HEK293 (cell line): Measurements from ENCODE around the gene KRTAP19-4.

Experiments
- ELK4 ChIP-seq: IDR thresholded peaks from 2 replicates; pipeline ENCODE4 v1.6.1; 2011; ENCODE audit warnings: mild to moderate bottlenecking, low read depth, low read length, borderline replicate concordance
- ZNF10 ChIP-seq: fragments of 450-650 bp; formaldehyde crosslinking; IDR thresholded peaks from 2 replicates; pipeline ENCODE4 v1.5.1; 2017; ENCODE audit warnings: missing biosample characterization, missing genetic modification characterization
- ZNF155 ChIP-seq: fragments of 450-650 bp; formaldehyde crosslinking; IDR thresholded peaks from 2 replicates; pipeline ENCODE4 v1.5.1; 2016; ENCODE audit warnings: missing biosample characterization, missing genetic modification characterization
- ZNF280D ChIP-seq: fragments of 450-650 bp; formaldehyde crosslinking; IDR thresholded peaks from 2 replicates; pipeline ENCODE4 v1.5.1; 2016; ENCODE audit warnings: missing biosample characterization, missing genetic modification characterization
- TF ChIP-seq, protein P1 (sequence below): fragments of 450-650 bp; formaldehyde crosslinking; IDR thresholded peaks from 2 replicates; pipeline ENCODE4 v1.5.1; 2016; ENCODE audit warnings: missing biosample characterization, missing genetic modification characterization
- TF ChIP-seq, protein P2 (sequence below): fragments of 450-650 bp; formaldehyde crosslinking; IDR thresholded peaks from 2 replicates; pipeline ENCODE4; 2016; ENCODE audit warnings: missing biosample characterization, missing genetic modification characterization

GRCh38 chr21:30497065-30497464 lies at the start of gene KRTAP19-4:
- TF ChIP-seq, protein P1, sequence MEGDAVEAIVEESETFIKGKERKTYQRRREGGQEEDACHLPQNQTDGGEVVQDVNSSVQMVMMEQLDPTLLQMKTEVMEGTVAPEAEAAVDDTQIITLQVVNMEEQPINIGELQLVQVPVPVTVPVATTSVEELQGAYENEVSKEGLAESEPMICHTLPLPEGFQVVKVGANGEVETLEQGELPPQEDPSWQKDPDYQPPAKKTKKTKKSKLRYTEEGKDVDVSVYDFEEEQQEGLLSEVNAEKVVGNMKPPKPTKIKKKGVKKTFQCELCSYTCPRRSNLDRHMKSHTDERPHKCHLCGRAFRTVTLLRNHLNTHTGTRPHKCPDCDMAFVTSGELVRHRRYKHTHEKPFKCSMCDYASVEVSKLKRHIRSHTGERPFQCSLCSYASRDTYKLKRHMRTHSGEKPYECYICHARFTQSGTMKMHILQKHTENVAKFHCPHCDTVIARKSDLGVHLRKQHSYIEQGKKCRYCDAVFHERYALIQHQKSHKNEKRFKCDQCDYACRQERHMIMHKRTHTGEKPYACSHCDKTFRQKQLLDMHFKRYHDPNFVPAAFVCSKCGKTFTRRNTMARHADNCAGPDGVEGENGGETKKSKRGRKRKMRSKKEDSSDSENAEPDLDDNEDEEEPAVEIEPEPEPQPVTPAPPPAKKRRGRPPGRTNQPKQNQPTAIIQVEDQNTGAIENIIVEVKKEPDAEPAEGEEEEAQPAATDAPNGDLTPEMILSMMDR (tag by site-specific recombination): no peak
- TF ChIP-seq ZNF10 (no peak), ELK4 (no peak), ZNF155 (tag by site-specific recombination) (no peak), ZNF280D (tag by site-specific recombination) (no peak)
- TF ChIP-seq, protein P2, sequence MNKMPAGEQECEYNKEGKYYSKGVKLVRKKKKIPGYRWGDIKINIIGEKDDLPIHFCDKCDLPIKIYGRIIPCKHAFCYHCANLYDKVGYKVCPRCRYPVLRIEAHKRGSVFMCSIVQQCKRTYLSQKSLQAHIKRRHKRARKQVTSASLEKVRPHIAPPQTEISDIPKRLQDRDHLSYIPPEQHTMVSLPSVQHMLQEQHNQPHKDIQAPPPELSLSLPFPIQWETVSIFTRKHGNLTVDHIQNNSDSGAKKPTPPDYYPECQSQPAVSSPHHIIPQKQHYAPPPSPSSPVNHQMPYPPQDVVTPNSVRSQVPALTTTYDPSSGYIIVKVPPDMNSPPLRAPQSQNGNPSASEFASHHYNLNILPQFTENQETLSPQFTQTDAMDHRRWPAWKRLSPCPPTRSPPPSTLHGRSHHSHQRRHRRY (tag by site-specific recombination): no peak
